ENCODE results near the gene OBSCN.

OBSCN gene

GRCh38 chr1:228341814-228342626, 134.2 kb downstream of the OBSCN start:
- ATAC-seq: no peak
- no peak for DNase-seq

DNA sequence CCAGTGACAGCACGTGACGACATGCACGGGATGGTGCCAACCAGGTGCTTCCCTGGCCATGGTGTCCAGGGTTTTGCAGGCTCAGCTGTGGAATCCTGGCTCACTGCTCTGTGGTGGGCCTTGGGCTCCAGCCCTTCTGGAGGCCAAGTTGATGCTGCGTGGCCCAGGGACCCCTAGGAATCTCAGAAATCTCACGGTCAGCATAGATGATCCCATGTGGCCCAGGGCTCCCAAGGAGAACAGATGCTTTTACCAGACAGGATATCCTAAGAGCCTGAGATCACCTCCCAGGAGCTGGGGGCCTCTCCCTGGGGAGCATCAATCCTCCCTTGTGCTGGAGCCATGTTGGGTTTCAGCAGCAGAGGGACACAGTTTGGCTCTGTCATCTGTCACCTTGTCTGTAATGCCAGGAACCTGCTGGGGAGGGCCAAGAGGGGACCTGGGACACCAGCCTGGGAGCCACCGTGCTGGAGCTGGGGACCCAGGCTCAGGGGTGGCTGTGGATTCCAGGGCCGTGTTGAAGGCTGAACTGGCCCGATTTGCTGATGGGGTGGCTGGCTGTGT, 134.9 kb downstream of the OBSCN start:
- ATAC-seq (no peak), DNase-seq (no peak)

- DNase-seq (no peak), ATAC-seq (no peak)
Observed at GRCh38 chr1:228343191-228343661, 135.4 kb downstream of the OBSCN start.

GRCh38 chr1:228344631-228345072, 136.8 kb downstream of the OBSCN start:
- DNase-seq (no peak), ATAC-seq (no peak)

DNA sequence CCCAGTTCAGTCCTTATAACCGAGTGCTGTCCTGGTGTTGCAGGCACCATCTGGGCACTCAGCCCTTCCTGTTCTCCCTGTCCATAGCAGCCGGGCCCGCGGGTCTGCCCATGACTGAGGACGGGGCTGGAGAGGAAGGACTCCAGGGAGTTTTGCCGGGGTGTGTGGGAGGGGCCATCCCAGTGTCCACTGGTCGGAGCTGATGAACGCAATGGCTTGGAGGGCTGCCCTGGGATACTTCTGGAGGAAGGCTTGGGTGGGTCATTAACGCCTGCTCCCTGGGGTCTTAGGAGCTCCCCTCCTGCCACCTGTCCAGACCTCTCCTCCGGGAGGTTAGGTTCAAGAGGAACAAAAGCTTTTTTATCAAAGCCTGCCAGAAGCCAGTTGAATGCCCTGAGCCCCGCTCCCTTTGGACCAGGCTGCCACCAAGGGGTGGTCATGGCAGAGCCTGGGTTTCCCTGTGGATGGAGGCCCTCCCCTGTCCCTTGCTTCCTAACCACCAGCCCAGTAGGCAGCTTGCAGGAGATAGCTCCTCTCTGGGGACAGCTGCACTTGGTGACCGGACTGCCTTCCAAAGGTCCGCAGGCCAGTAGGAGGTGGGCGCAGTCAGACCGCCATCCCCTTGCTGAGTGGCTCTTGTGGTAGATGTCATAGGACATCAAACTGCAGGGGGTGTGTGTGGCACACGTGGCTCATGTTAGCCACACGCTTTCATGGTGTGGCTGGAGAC, 137.5 kb downstream of the OBSCN start:
- DNase-seq (no peak), ATAC-seq (no peak)

GRCh38 chr1:228346731-228347130, 138.9 kb downstream of the OBSCN start:
- DNase-seq: no peak
- no peak for ATAC-seq

DNA sequence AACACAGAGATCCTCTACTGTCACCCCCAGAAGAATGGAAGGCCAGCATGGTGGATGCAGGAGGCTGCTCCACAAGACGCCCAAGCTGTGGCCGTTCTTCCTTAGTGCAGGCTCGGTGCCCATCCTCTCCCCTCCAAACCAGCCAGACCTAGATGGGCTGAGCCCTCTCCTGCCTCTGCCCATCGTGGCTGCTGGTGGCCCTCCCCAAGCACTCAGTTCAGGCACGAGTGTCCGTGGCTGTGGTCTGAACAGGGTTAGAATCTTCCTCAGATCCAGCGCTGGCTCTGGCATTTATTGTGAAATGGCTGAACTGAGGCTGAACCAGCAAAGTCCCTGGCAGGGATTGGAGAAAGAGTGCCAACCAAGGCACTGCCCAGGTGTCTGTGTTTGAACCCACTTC, 139.3 kb downstream of the OBSCN start:
- ATAC-seq (no peak), DNase-seq (no peak)

GRCh38 chr1:228348708-228349467, 141.0 kb downstream of the OBSCN start:
- DNase-seq: no peak
- ATAC-seq: no peak

- ATAC-seq: no peak
- no peak for DNase-seq
Observed at GRCh38 chr1:228349701-228350171, 141.9 kb downstream of the OBSCN start.

DNA sequence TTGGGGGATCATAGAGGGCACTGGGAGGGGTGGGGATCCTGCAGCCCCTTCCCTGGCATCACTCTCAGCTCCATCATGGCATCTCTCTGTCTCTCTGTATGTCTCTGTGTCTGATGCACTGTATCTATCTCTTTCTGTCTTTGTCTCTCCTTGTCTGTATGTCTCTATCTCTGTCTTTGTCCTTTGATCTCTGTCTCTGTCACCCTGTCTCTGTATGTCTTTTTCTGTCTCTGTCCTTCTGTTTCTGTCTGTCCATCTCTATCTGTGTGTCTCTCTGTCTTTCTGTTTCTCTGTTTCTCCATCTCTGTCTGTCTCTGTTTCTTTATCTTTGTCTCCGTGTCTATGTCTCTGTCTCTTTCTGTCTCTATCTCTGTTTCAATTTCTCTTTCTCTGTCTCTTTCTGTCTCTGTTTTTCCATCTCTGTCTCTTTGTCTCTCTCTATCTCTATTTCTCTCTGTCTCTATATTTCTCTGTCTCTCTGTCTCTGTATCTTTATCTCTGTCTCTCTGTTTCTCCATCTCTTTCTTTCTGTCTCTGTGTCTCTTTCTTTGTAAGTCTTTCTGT, 142.4 kb downstream of the OBSCN start:
- ATAC-seq: no peak
- no peak for DNase-seq

DNA sequence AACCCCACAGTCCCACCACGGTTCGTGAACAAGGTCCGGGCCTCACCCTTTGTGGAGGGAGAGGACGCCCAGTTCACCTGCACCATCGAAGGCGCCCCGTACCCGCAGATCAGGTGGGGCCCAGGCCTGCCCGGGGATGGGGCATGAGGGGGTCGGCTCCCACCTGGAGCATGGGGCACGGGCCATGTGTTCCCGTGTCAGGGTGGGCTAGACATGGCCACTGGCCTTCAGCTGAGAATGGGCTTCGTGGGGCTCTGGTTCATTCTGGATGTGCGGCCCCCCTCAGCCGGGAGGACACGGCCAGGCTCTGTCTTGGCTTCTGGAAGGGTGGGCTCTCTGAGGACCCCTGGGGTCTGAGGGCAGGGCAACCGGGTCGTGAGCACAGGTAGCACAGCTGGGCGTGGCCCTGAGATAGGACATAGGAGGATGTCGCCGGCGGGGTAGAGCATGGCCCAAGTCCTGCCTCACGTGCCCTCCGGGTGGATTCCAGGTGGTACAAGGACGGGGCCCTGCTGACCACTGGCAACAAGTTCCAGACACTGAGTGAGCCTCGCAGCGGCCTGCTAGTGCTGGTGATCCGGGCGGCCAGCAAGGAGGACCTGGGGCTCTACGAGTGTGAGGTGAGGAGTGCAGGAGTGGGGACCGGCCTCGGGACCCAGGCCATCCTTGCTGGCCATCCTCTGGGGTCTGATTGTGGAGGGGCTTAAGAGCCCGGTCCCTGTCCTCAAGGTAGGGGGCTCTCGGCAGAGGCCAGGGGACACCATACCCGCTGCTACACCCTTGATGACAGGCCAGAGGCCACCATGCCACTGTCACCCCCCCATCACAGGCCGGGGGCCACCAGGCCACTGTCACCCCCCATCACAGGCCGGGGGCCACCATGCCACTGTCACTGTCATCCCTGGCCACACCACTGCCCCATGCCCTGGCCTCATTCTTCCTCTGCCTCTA, 143.3 kb downstream of the OBSCN start:
- DNase-seq: no peak
- no peak for ATAC-seq

DNA sequence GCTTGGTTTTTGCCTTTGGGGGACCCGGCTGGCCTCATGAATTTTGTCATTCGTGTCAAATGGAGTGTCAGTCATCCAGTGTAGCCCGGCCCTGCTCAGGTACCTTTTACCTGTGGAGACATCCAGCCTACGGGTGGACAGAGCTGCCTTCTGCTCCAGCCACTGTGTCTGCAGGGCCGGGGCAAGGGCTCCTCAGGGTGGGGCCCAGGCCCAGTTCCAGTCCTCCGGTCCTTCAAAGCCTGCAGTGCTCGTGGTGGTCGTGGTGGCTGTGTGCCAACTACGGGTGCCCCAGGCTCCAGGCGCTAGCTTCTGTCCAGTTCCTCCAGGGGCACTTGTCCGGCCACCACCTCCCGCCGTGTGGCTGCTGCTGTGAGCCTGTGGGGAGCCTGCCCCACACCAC, 144.0 kb downstream of the OBSCN start:
- no peak for DNase-seq
- ATAC-seq: no peak

- DNase-seq (no peak), ATAC-seq (no peak)
Observed at GRCh38 chr1:228352677-228353481, 145.0 kb downstream of the OBSCN start.

GRCh38 chr1:228353601-228354371, 145.9 kb downstream of the OBSCN start:
- DNase-seq (no peak), ATAC-seq (no peak)

DNA sequence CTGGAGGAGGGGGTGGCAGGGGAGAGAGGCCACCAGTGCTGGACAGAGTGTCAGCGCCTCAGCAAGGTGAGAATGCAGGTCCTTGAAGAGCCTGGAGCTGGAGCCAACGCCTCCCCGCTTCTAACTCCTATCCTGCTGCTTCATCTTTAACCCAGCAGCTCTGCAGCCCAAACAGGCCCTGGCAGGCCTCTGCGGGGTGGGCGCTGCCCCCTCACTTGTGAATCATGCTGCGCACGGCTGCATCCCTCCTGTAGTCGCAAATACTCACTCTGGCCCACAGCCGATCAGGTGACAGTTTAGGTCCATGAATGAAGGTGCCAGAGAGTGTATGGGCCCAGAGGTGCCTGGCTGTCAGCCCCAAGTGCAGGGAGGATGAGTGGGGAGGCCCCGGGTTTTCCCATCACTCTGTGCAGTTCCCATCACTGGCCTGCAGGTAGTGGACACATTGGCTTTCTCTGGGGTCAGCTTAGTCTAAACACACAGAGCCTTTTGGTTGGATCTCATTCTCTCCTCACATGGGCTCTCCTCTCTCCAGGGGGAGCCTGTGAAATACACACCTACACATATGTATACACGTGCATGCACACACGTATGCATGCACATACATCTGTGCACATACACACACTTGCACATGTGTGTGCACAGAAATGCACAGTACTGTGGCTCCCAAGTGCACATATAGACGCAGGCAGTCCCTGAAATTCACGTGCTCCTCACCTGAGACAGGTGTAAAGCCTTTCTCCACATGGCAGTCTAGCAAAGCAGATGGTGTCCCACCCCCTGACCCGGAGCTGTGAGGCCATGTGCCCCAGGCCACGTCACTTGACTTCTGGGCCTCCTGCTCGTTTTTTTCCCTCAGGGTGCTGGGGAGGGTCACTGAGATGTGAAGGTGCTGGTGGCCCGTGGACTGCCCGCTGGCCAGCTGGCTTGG, 146.8 kb downstream of the OBSCN start:
- DNase-seq (no peak), ATAC-seq (no peak)

DNA sequence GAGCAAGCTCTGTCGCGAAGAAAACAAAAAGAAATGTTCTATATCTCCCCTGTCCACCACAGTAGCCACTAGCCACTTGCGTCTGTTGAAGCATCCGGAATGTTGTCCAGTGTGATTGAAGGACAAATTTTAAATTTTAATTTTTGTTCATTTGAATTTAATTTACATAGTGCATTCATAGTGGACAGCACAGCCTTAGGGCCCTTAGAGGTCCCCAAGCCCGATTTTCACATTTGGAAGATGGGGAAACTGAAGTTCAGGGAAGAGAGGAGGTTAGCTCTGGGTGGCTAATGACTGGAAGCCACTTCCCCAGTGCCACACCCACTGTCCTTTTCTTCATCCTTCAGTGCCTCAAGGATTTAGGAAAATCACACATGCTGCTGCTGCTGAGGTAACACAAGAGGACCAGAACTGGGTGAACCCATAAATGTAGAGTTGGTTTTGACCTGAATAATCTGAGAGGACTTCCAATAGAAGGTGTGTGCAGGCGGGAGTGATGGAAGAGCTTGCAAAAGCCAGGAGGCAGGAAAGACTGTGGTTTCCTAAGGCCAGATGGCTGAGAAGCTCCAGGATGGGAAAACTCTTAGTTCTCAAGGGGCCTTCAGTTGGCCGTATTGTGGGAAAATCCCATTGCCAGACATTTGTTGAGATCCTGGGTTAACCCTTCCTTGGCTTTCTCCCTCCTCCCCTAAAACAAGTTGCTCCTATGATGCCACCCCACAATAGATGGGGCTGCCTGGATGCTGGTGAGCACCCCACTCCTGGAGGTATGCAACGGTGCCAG, 149.2 kb downstream of the OBSCN start:
- DNase-seq: no peak
- ATAC-seq: no peak
